Transverse colon (tissue), 4 donors: ENCODE measurements around the gene ZBTB46.
"Not testable (repeated sequence)": the region's sequence is repeated elsewhere in the genome, so short reads cannot be mapped to it uniquely, and the experiment has no call there.

Experiments used
- CTCF ChIP-seq, 5 experiments: fragments of 200-600 bp in 3 of 5; fragments of 450-650 bp in 2 of 5; sonication (generic) in 3 of 5; IDR thresholded peaks; 1 replicate in 2 of 5; 2 replicates in 3 of 5; pipeline ENCODE4 v1.5.1; 2016 to 2017; ENCODE audit warnings: antibody characterized with exemption in 5 of 5, inconsistent platforms in 3 of 5, mild to moderate bottlenecking in 2 of 5, moderate library complexity in 1 of 5
- EP300 ChIP-seq: sonication (generic); formaldehyde crosslinking; IDR thresholded peaks from one replicate; pipeline ENCODE4 v1.6.1; 2017; ENCODE audit warnings: antibody characterized with exemption, low read depth
- POLR2A ChIP-seq: fragments of 450-650 bp; IDR thresholded peaks from one replicate; pipeline ENCODE4 v1.6.1; 2016; ENCODE audit warnings: antibody characterized with exemption, mild to moderate bottlenecking, moderate library complexity
- POLR2AphosphoS5 ChIP-seq, 3 donors: sonication (generic); formaldehyde crosslinking; IDR thresholded peaks; one replicate each; pipeline ENCODE4 v1.6.1; 2016; ENCODE audit warnings: antibody characterized with exemption in 3 of 3

DNA sequence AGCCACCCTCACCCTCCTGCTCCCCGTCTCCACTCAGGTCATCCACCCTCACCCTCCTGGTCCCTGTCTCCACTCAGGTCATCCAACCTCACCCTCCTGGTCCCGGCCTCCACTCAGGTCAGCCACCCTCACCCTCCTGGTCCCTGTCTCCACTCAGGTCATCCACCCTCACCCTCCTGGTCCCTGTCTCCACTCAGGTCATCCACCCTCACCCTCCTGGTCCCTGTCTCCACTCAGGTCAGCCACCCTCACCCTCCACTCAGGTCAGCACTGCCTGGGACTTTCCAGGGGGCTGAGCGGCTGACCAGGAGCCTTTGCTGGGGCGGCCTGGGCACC is 22.6 kb upstream of the ZBTB46 start:
- not testable (repeated sequence) for TF ChIP-seq POLR2AphosphoS5 (IDR thresholded peaks at IDR 0.05); EP300; CTCF (IDR thresholded peaks at IDR 0.05); POLR2A
